HG03342 (cell line): ENCODE data around the gene GLOD4.
"Not testable (repeated sequence)": the region's sequence is repeated elsewhere in the genome, so short reads cannot be mapped to it uniquely, and the experiment has no call there.

Experiments
- ATAC-seq: cut with Tn5 transposase; IDR thresholded peaks from one replicate; pipeline ENCODE4 v1.9.1; 2021; ENCODE audit warnings: mild to moderate bottlenecking, moderate library complexity; ENCODE audit not compliant: unreplicated experiment

GLOD4 gene

GRCh38 chr17:781805-782731 lies at the start of gene GLOD4, which contains the start of gene MRM3:
Gene GLOD4, minus strand, starts transcription at chr17:782280. Its CDS starts 25 bp downstream, at chr17:782255.
Gene MRM3, plus strand, starts transcription at chr17:782353. Its CDS starts 26 bp downstream, at chr17:782379.
- peak; percentile 82 for ATAC-seq

GRCh38 chr17:830950-831349 lies 48.9 kb upstream of the GLOD4 start:
- no peak for ATAC-seq

DNA sequence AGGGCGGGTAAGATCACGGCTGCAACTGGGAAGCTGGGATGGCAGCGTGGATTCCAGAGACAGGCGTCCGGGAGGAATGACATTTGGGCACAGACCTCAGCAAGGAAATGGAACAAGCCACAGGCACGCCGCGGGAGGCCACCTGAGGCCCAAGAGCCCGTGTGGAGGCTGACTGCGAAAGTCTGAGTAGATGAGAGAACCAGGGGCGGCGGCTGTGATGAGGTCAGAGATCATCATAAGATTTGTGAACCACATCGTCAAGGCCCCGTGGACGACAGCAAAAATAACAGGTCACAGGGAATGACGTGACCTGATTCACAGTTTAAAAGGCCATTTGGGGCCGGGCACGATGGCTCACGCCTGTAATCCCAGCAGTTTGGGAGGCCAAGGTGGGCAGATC lies 48.3 kb upstream of the GLOD4 start:
- no peak for ATAC-seq

DNA sequence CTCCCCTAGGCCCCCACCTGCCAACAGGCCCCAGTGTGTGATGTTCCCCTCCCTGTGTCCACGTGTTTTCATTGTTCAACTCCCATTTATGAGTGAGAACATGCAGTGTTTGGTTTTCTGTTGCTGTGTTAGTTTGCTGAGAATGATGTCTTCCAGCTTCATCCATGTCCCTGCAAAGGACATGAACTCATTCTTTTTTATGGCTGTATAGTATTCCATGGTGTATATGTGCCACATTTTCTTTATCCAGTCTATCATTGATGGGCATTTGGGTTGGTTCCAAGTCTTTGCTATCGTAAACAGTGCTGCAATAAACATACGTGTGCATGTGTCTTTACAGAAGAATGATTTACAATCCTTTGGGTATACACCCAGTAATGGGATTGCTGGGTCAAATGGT lies 47.5 kb upstream of the GLOD4 start:
- ATAC-seq: not testable (repeated sequence)

- no peak for ATAC-seq
Observed at GRCh38 chr17:828761-829160, 46.7 kb upstream of the GLOD4 start.

- no peak for ATAC-seq
Observed at GRCh38 chr17:826778-827177, 44.7 kb upstream of the GLOD4 start.

- ATAC-seq: no peak
Observed at GRCh38 chr17:825216-825615, 43.1 kb upstream of the GLOD4 start.

DNA sequence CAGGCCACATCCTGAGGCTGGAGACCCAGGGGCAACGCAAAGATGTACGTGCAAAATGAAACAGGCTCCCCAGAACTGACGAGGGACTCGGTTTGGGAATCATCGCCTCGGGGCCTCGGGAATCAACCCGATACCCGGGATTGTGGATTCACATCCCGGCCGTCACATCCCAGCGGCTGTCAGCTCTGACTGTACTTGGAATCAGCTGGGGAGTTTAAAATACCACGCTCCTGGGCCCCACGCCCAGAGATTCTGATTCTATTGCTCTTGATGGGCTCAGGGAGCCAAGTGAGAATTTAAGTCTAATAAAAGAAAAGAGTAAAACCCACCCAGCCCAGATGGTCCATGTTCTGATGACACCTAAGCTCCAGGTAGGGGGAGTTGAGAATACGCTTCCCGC lies 42.3 kb upstream of the GLOD4 start:
- ATAC-seq: no peak

- no peak for ATAC-seq
Observed at GRCh38 chr17:823501-823902, 41.4 kb upstream of the GLOD4 start.

GRCh38 chr17:819251-819650 lies 37.2 kb upstream of the GLOD4 start:
- no peak for ATAC-seq

- ATAC-seq: no peak
Observed at GRCh38 chr17:814371-814770, 32.3 kb upstream of the GLOD4 start.

GRCh38 chr17:812638-813204 lies 30.6 kb upstream of the GLOD4 start:
- no peak for ATAC-seq

DNA sequence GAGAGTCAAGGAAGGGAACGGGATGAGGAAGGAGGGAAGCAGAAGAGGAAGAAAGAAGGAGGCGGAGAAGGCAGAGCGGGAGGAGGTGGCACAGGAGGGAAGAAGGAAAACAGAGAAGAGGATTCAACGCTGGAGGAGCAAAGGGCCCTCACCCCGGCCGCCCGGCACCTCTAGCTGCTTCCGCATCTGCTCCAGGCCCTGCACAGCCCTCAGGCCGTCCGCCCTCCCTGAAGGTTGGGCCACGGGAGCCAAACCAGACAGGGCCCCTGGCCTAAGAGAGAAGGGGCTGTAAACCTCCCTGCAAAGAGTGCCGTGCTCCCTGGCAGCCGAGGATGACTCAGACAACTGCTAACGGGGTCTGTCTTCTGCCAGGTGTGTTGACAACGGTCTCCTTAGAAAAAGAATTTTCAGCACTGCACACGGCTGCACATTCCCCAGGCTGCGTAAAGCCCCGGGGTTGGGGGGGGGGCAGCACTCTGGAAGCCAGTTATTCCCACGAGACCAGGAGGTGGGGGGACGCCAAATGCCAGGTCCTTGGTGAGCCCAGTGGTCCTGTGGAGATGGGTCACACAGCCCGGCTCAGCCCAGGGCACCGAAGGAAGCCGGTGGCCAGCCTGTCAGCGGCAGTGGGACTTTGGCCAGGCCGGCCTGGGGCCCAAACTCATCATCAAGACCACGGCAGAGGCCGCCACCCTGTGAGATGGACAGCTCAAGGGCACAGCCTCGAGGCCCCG lies 29.1 kb upstream of the GLOD4 start:
- ATAC-seq: no peak

GRCh38 chr17:807523-808294 lies 25.6 kb upstream of the GLOD4 start:
- no peak for ATAC-seq

- ATAC-seq: no peak
Observed at GRCh38 chr17:806781-807522, 24.9 kb upstream of the GLOD4 start.

GRCh38 chr17:806346-806745 lies 24.3 kb upstream of the GLOD4 start:
- no peak for ATAC-seq

DNA sequence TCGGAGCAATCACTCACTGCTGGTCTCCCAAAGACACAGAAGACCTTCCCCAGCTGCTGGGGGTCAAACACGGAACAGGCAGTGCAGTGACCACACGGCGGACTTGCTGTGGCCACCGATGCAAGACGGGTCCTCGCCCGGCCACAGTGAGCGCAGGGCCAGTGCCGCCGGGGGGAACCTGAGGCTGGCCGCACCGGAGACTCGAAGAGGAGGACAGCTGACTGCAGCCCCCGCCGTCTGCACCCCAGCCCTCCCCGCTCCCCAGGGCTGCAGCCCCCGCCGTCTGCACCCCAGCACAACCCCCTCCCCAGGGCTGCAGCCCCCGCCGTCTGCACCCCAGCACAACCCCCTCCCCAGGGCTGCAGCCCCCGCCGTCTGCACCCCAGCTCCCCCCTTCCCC lies 23.8 kb upstream of the GLOD4 start:
- not testable (repeated sequence) for ATAC-seq

- no peak for ATAC-seq
Observed at GRCh38 chr17:804541-805435, 22.7 kb upstream of the GLOD4 start.
